Neuronal stem cell (in vitro differentiated cells): Measurements from ENCODE around the gene TRAF1.
"Not testable (repeated sequence)": the region's sequence is repeated elsewhere in the genome, so short reads cannot be mapped to it uniquely, and the experiment has no call there.

Experiments
- DNase-seq: peaks from one replicate; pipeline ENCODE4 v3.0.0-alpha.2; 2013; ENCODE audit warnings: low spot score
- H2AFZ ChIP-seq: one replicate; pipeline ENCODE4 v1.6.1; 2013; ENCODE audit warnings: mild to moderate bottlenecking, low read length, inconsistent platforms
- H2AK5ac ChIP-seq: 2 replicates; pipeline ENCODE4 v1.6.1; 2013; ENCODE audit warnings: low read depth, mild to moderate bottlenecking, inconsistent platforms, low read length, moderate library complexity, mixed read lengths
- H2BK120ac ChIP-seq: 2 replicates; pipeline ENCODE4 v1.6.1; 2013; ENCODE audit warnings: low read depth, mild to moderate bottlenecking, inconsistent platforms, low read length, moderate library complexity, mixed read lengths
- H2BK12ac ChIP-seq: one replicate; pipeline ENCODE4 v1.6.1; 2013; ENCODE audit warnings: low read length, inconsistent platforms
- H2BK15ac ChIP-seq: 2 replicates; pipeline ENCODE4 v1.6.1; 2013; ENCODE audit warnings: mild to moderate bottlenecking, low read length, inconsistent platforms, mixed read lengths
- H2BK5ac ChIP-seq: one replicate; pipeline ENCODE4 v1.6.1; 2013; ENCODE audit warnings: inconsistent platforms, mild to moderate bottlenecking, low read length, moderate library complexity
- H3K14ac ChIP-seq: one replicate; pipeline ENCODE4 v1.6.1; 2013; ENCODE audit warnings: low read length, inconsistent platforms
- H3K18ac ChIP-seq: 2 replicates; pipeline ENCODE4 v1.6.1; 2013; ENCODE audit warnings: low read length, inconsistent platforms
- H3K23ac ChIP-seq: 2 replicates; pipeline ENCODE4 v1.6.1; 2013; ENCODE audit warnings: low read depth, mild to moderate bottlenecking, mixed read lengths, low read length, inconsistent platforms; ENCODE audit not compliant: poor library complexity
- H3K27ac ChIP-seq: replicated peaks from 3 replicates; pipeline ENCODE4 v1.5.1; 2013; ENCODE audit warnings: low read length, inconsistent platforms
- H3K27me3 ChIP-seq, 3 experiments: 2 replicates each; pipeline ENCODE4 v1.6.1; 2013; ENCODE audit warnings: low read length in 3 of 3, mild to moderate bottlenecking in 2 of 3, inconsistent platforms in 1 of 3, low read depth in 1 of 3, mixed read lengths in 1 of 3, moderate library complexity in 1 of 3; ENCODE audit not compliant: control insufficient read depth in 3 of 3, insufficient read depth in 3 of 3
- H3K36me3 ChIP-seq, 2 donors: replicated peaks in 1 of 2; 2 replicates each; pipeline ENCODE4 v1.6.1; 2013; ENCODE audit warnings: low read length in 2 of 2; ENCODE audit not compliant: control insufficient read depth in 2 of 2, insufficient read depth in 2 of 2
- H3K4ac ChIP-seq: 2 replicates; pipeline ENCODE4 v1.6.1; 2013; ENCODE audit warnings: inconsistent platforms, mild to moderate bottlenecking, low read length, moderate library complexity
- H3K4me1 ChIP-seq, 2 donors: 1 replicate in 1 of 2; 2 replicates in 1 of 2; pipeline ENCODE4 v1.6.1; 2013; ENCODE audit warnings: low read length in 2 of 2, low read depth in 1 of 2; ENCODE audit not compliant: control insufficient read depth in 2 of 2, insufficient read depth in 1 of 2
- H3K4me2 ChIP-seq: one replicate; pipeline ENCODE4 v1.6.1; 2013; ENCODE audit warnings: mild to moderate bottlenecking, low read length, inconsistent platforms; ENCODE audit not compliant: insufficient read depth, poor library complexity, severe bottlenecking
- H3K4me3 ChIP-seq, 2 donors: 2 replicates each; pipeline ENCODE4 v1.5.1; 2013; ENCODE audit warnings: low read length in 2 of 2, mild to moderate bottlenecking in 2 of 2, inconsistent platforms in 1 of 2, moderate library complexity in 1 of 2
- H3K79me1 ChIP-seq: one replicate; pipeline ENCODE4 v1.6.1; 2013; ENCODE audit warnings: low read depth, mild to moderate bottlenecking, inconsistent platforms, low read length, moderate library complexity
- H3K9ac ChIP-seq: one replicate; pipeline ENCODE4 v1.6.1; 2013; ENCODE audit warnings: mild to moderate bottlenecking, low read depth, low read length, inconsistent platforms; ENCODE audit not compliant: poor library complexity
- H3K9me3 ChIP-seq, 2 donors: replicated peaks in 1 of 2; 2 replicates each; pipeline versions ENCODE3 to v1.6.1; 2013; ENCODE audit warnings: low read length in 2 of 2, mild to moderate bottlenecking in 2 of 2, inconsistent platforms in 1 of 2, low read depth in 1 of 2, mixed read lengths in 1 of 2, moderate library complexity in 1 of 2; ENCODE audit not compliant: control insufficient read depth in 2 of 2, insufficient read depth in 1 of 2
- H4K8ac ChIP-seq: one replicate; pipeline ENCODE4 v1.6.1; 2013; ENCODE audit warnings: low read depth, mild to moderate bottlenecking, inconsistent platforms, low read length, moderate library complexity
- H4K91ac ChIP-seq: one replicate; pipeline ENCODE4 v1.6.1; 2013; ENCODE audit warnings: low read length, low read depth, mild to moderate bottlenecking, inconsistent platforms; ENCODE audit not compliant: poor library complexity
- WGBS, 2 donors: extraction: QIAGEN DNeasy Blood & Tissue Kit; methylation state at CpG; one replicate each; pipeline ENCODE4 v1.1.7; 2013; ENCODE audit warnings: missing lambda C conversion rate in 2 of 2, mixed read lengths in 1 of 2; ENCODE audit not compliant: insufficient read length in 2 of 2, insufficient replicate concordance in 1 of 2; ENCODE audit errors: extremely low coverage in 2 of 2; 5-methylcytosine and 5-hydroxymethylcytosine counted together

Gene TRAF1

GRCh38 chr9:120971471-120971870, 44.9 kb upstream of the TRAF1 start:
- H3K4me1 ChIP-seq, H3K4me2 ChIP-seq, H2BK5ac ChIP-seq: not testable (repeated sequence)

GRCh38 chr9:120970244-120970643, 43.6 kb upstream of the TRAF1 start:
- no peak overlapping the region for H2BK5ac ChIP-seq
- no peak overlapping the region for H2BK120ac ChIP-seq
- no CpG with 5 or more reads among the region's 3 CpGs for WGBS, 2 donors
- H3K36me3 ChIP-seq, result no peaks in the 10 kb centered on the region
- DNase-seq, result no peak
- H3K4me1 ChIP-seq, result peaks cover 6 to 15% of the 10 kb centered on the region in 2 donors
- no peak overlapping the region for H4K91ac ChIP-seq
- H3K9me3 ChIP-seq, result no peaks in the 10 kb centered on the region
- no peak overlapping the region for H3K4ac ChIP-seq
- H3K27ac ChIP-seq, result no peak overlapping the region
- no peak overlapping the region for H3K9ac ChIP-seq
- H3K14ac ChIP-seq, result no peak overlapping the region
- H2BK12ac ChIP-seq, result no peak overlapping the region
- H2BK15ac ChIP-seq, result no peak overlapping the region
- no peak overlapping the region for H3K4me3 ChIP-seq
- H4K8ac ChIP-seq, result no peak overlapping the region
- no peak overlapping the region for H3K4me2 ChIP-seq
- no peak overlapping the region for H3K23ac ChIP-seq
- no peak overlapping the region for H2AFZ ChIP-seq
- H3K27me3 ChIP-seq, result no peaks in the 10 kb centered on the region
- H3K79me1 ChIP-seq, result no peaks in the 10 kb centered on the region
- H2AK5ac ChIP-seq, result no peak overlapping the region
- H3K18ac ChIP-seq, result no peak overlapping the region

More at GRCh38 chr9:120971471-120971870, 44.9 kb upstream of the TRAF1 start:
- no CpG with 5 or more reads among the region's 9 CpGs for WGBS, 2 donors
- not testable (repeated sequence) for H2AK5ac ChIP-seq, H3K18ac ChIP-seq, H3K79me1 ChIP-seq, H3K9me3 ChIP-seq, H4K8ac ChIP-seq, DNase-seq, H4K91ac ChIP-seq, H2BK15ac ChIP-seq, H2BK120ac ChIP-seq, H3K27ac ChIP-seq, H3K4me3 ChIP-seq, H3K4ac ChIP-seq, H2AFZ ChIP-seq, H3K14ac ChIP-seq, H3K9ac ChIP-seq, H3K36me3 ChIP-seq, H3K23ac ChIP-seq, H2BK12ac ChIP-seq, H3K27me3 ChIP-seq

- DNase-seq, result no peak
- Histone ChIP-seq H2AFZ (no peak overlapping the region), H3K23ac (no peak overlapping the region), H4K8ac (no peak overlapping the region), H2BK5ac (no peak overlapping the region), H3K14ac (no peak overlapping the region), H3K9me3 (no peaks in the 10 kb centered on the region), H3K79me1 (no peaks in the 10 kb centered on the region), H4K91ac (no peak overlapping the region), H2BK15ac (no peak overlapping the region), H3K36me3 (no peaks in the 10 kb centered on the region), H2AK5ac (no peak overlapping the region), H3K9ac (no peak overlapping the region), H2BK12ac (no peak overlapping the region), H3K4me2 (no peak overlapping the region), H3K4me3 (no peak overlapping the region), H3K4me1 (peaks cover 12 to 19% of the 10 kb centered on the region in 2 donors), H3K27me3 (no peaks in the 10 kb centered on the region), H3K4ac (no peak overlapping the region), H3K18ac (no peak overlapping the region), H2BK120ac (no peak overlapping the region), H3K27ac (peak overlapping the region; percentile 85)
- WGBS, 2 donors, result no CpG with 5 or more reads among the region's 3 CpGs
Observed at GRCh38 chr9:120966013-120966369, 39.4 kb upstream of the TRAF1 start.

GRCh38 chr9:120965344-120966012, 38.9 kb upstream of the TRAF1 start:
- no peak overlapping the region for H2BK5ac ChIP-seq
- no peak overlapping the region for H3K18ac ChIP-seq
- H3K27me3 ChIP-seq, result no peaks in the 10 kb centered on the region
- WGBS, 2 donors, result no CpG with 5 or more reads among the region's 4 CpGs
- H2AK5ac ChIP-seq, result no peak overlapping the region
- no peak overlapping the region for H3K9ac ChIP-seq
- H4K8ac ChIP-seq, result no peak overlapping the region
- no peaks in the 10 kb centered on the region for H3K79me1 ChIP-seq
- no peak overlapping the region for H3K4ac ChIP-seq
- H3K23ac ChIP-seq, result no peak overlapping the region
- no peak overlapping the region for H3K4me3 ChIP-seq
- H3K4me1 ChIP-seq, result peaks cover 12 to 19% of the 10 kb centered on the region in 2 donors
- no peak overlapping the region for H2BK15ac ChIP-seq
- H3K27ac ChIP-seq, result peak overlapping the region; percentile 85
- no peak overlapping the region for H2BK120ac ChIP-seq
- no peak overlapping the region for H2BK12ac ChIP-seq
- DNase-seq, result peak; percentile 85
- H4K91ac ChIP-seq, result no peak overlapping the region
- no peak overlapping the region for H3K14ac ChIP-seq
- H3K9me3 ChIP-seq, result no peaks in the 10 kb centered on the region
- H3K36me3 ChIP-seq, result no peaks in the 10 kb centered on the region
- no peak overlapping the region for H3K4me2 ChIP-seq
- no peak overlapping the region for H2AFZ ChIP-seq
